Panc1 (cell line): ENCODE measurements around the gene CHRD. TPM values are rescaled to one million over a fixed set of nuclear protein-coding genes. Genes with fewer than 3 reads are reported as not detected.
"Not testable (repeated sequence)": the region's sequence is repeated elsewhere in the genome, so short reads cannot be mapped to it uniquely, and the experiment has no call there.

Source experiments
- ATAC-seq: fragments of 200-7000 bp; cut with Tn5 transposase; 2 replicates; pipeline ENCODE4 v1.9.1; 2020; ENCODE audit warnings: mild to moderate bottlenecking, moderate library complexity
- BruUV-seq: library from RNA; stranded (reverse); fragments of 400-500 nt; replicated peaks from 2 replicates; lab custom pipeline; 2021; lab: Mats Ljungman, UMichigan
- CTCF ChIA-PET: fragments of 300-600 bp; sonication (Branson Sonifier 250); formaldehyde crosslinking; loops from one replicate; lab custom pipeline; 2022; ENCODE audit warnings: antibody characterized with exemption; lab: Charles Lee
- POLR2A ChIA-PET: fragments of 300-600 bp; sonication (Branson Sonifier 250); formaldehyde crosslinking; loops from one replicate; lab custom pipeline; 2022; ENCODE audit warnings: antibody characterized with exemption; lab: Charles Lee
- DNase-seq: peaks from one replicate; pipeline ENCODE4 v3.0.0-alpha.2; 2010; ENCODE audit warnings: low read depth, low spot score
- H3K27ac ChIP-seq: 2 replicates; pipeline ENCODE4 v1.5.1; 2011; ENCODE audit warnings: mild to moderate bottlenecking, low read length, inconsistent platforms
- H3K27me3 ChIP-seq: fragments of 200-500 bp; sonication (Bioruptor generic); 2 replicates; pipeline ENCODE4 v1.6.0; 2014; ENCODE audit warnings: low read length, inconsistent platforms; ENCODE audit not compliant: control insufficient read depth, insufficient read depth
- H3K36me3 ChIP-seq: fragments of 200-500 bp; sonication (Bioruptor generic); 2 replicates; pipeline ENCODE4 v1.5.1; 2014; ENCODE audit warnings: inconsistent platforms, mild to moderate bottlenecking, low read length, moderate library complexity; ENCODE audit not compliant: control insufficient read depth, insufficient read depth
- H3K4me1 ChIP-seq: 2 replicates; pipeline ENCODE4 v1.5.1; 2011; ENCODE audit warnings: inconsistent platforms, mild to moderate bottlenecking, low read length, moderate library complexity; ENCODE audit not compliant: control insufficient read depth, insufficient read depth
- H3K4me3 ChIP-seq, 2 experiments: 2 replicates each; pipeline ENCODE4 v1.5.1; 2011 to 2012; ENCODE audit warnings: low read depth in 2 of 2, low read length in 2 of 2, mild to moderate bottlenecking in 2 of 2, inconsistent platforms in 1 of 2, moderate library complexity in 1 of 2
- H3K9me3 ChIP-seq: fragments of 200-500 bp; sonication (Bioruptor generic); 2 replicates; pipeline ENCODE4 v1.5.1; 2014; ENCODE audit warnings: low read depth, mild to moderate bottlenecking, inconsistent platforms, low read length, moderate library complexity; ENCODE audit not compliant: control insufficient read depth, insufficient read depth
- CTCF ChIP-seq: fragments of 450-650 bp; IDR thresholded peaks from 2 replicates; pipeline ENCODE4 v1.5.1; 2017; ENCODE audit warnings: mild to moderate bottlenecking
- POLR2AphosphoS5 ChIP-seq: IDR thresholded peaks from 2 replicates; pipeline ENCODE4 v1.6.1; 2012; ENCODE audit warnings: mild to moderate bottlenecking, low read depth, low read length, moderate library complexity
- REST ChIP-seq, 2 experiments: IDR thresholded peaks; 2 replicates each; pipeline ENCODE4 v1.6.1; 2011 to 2012; ENCODE audit warnings: low read depth in 2 of 2, control low read depth in 1 of 2, low read length in 1 of 2, mild to moderate bottlenecking in 1 of 2, moderate library complexity in 1 of 2; ENCODE audit not compliant: insufficient read depth in 1 of 2
- SIN3A ChIP-seq: IDR thresholded peaks from 2 replicates; pipeline ENCODE4 v1.6.1; 2012; ENCODE audit warnings: low read depth, mild to moderate bottlenecking, low read length, moderate library complexity, borderline replicate concordance; ENCODE audit not compliant: insufficient read depth
- TCF7L2 ChIP-seq: IDR thresholded peaks from 2 replicates; pipeline ENCODE4 v1.6.1; 2011; ENCODE audit warnings: mild to moderate bottlenecking, low read depth, low read length, inconsistent platforms
- in situ Hi-C: cut with HindIII; loops from 2 replicates; pipeline ENCODE4 v1.10.0; 2016; ENCODE audit warnings: low sequenced_read_pairs, low pct_unique_long_range_greater_than_20kb
- intact Hi-C: fragments of 100-400 bp; cut with micrococcal nuclease; formaldehyde crosslinking; loops from one replicate; pipeline ENCODE4 v1.10.0; 2022; ENCODE audit not compliant: unreplicated experiment
- total RNA-seq: library from RNA; stranded (reverse); gene quantifications from one replicate; pipeline ENCODE4 v1.2.1, GENCODE V29; 2021; ENCODE audit not compliant: unreplicated experiment

Gene CHRD
- total RNA-seq, 1 experiment from 2014 or later: 1.4 TPM

- ATAC-seq (no peak), DNase-seq (no peak)
- in situ Hi-C loops (no loop called here), intact Hi-C loops (no loop called here)
- Histone ChIP-seq H3K27me3 (no peaks in the 10 kb centered on the region), H3K4me3 (no peak overlapping the region), H3K36me3 (no peaks in the 10 kb centered on the region), H3K27ac (no peak overlapping the region), H3K9me3 (no peaks in the 10 kb centered on the region), H3K4me1 (no peaks in the 10 kb centered on the region)
- CTCF ChIA-PET: no interaction called here
- POLR2A ChIA-PET: no interaction called here
- no TSS peak for BruUV-seq
- TF ChIP-seq REST (IDR thresholded peaks at IDR 0.05; ENCODE audit: insufficient read depth in 1 of 2, low read depth in 2 of 2, low read length in 1 of 2): no peak
- TF ChIP-seq SIN3A: no peak
- TF ChIP-seq TCF7L2: no peak
- TF ChIP-seq POLR2AphosphoS5: no peak
- TF ChIP-seq CTCF: no peak
These were observed 51.1 kb downstream of the CHRD start for GRCh38 chr3:184430940-184431339.

GRCh38 chr3:184433178-184433577, 53.3 kb downstream of the CHRD start:
- CTCF ChIA-PET, in situ Hi-C loops, POLR2A ChIA-PET: not testable (repeated sequence)

GRCh38 chr3:184439096-184439495, 59.2 kb downstream of the CHRD start:
- in situ Hi-C loops: no loop called here
- Histone ChIP-seq H3K4me3 (no peak overlapping the region), H3K27me3 (no peaks in the 10 kb centered on the region), H3K27ac (no peak overlapping the region), H3K36me3 (no peaks in the 10 kb centered on the region), H3K4me1 (no peaks in the 10 kb centered on the region), H3K9me3 (no peaks in the 10 kb centered on the region)
- POLR2A ChIA-PET: no interaction called here
- intact Hi-C loops: no loop called here
- no TSS peak for BruUV-seq
- no peak for TF ChIP-seq CTCF
- no peak for TF ChIP-seq POLR2AphosphoS5
- TF ChIP-seq SIN3A: no peak
- no peak for TF ChIP-seq REST (IDR thresholded peaks at IDR 0.05; ENCODE audit: insufficient read depth in 1 of 2, low read depth in 2 of 2, low read length in 1 of 2)
- TF ChIP-seq TCF7L2: no peak
- peak; percentile 68 for ATAC-seq
- CTCF ChIA-PET: interaction anchor here (0.5 kb wide), 1 partner anchor 310 kb away, joined by 3 read pairs; no protein-coding TSS in a partner anchor
- DNase-seq: no peak

More at GRCh38 chr3:184433178-184433577, 53.3 kb downstream of the CHRD start:
- BruUV-seq, DNase-seq, intact Hi-C loops, H3K27ac ChIP-seq, H3K4me3 ChIP-seq, H3K36me3 ChIP-seq, H3K4me1 ChIP-seq, H3K27me3 ChIP-seq, H3K9me3 ChIP-seq, ATAC-seq: not testable (repeated sequence)
